ENCODE measurements around the gene ATP1A4. TPM values are rescaled to one million over a fixed set of nuclear protein-coding genes. Genes with fewer than 3 reads are reported as not detected.

Gene ATP1A4
- total and polyA plus RNA-seq, 2 of the 8 experiments (the other 6 are each of a cell fraction or from before 2014, with no cell fraction given), result 0.48 to 0.61 TPM

DNA sequence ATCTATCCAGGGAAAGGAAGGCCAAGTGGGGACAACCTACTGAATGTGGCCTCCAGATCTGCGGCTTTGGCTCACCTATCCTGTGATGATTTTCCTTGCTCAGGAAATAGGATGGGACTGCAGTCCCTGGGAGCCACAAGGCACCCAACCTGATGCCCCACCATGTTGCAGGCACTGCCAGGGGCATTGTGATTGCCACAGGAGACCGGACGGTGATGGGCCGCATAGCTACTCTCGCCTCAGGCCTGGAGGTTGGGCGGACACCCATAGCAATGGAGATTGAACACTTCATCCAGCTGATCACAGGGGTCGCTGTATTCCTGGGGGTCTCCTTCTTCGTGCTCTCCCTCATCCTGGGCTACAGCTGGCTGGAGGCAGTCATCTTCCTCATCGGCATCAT, 24.0 kb upstream of the ATP1A4 start:
- H4K20me1 ChIP-seq (replicated peaks in 1 of 2; ENCODE audit: control insufficient read depth in 1 of 2, insufficient read depth in 2 of 2, low read length in 2 of 2), result no peaks in the 10 kb centered on the region
- peaks cover 3% of the 10 kb centered on the region; the same call in 1 of the 2 replicates for H3K79me1 ChIP-seq (ENCODE audit: low read depth, low read length)
- H2BK20ac ChIP-seq (ENCODE audit: low read length), result no peak overlapping the region
- H3K23ac ChIP-seq (ENCODE audit: insufficient read length), result no peak overlapping the region
- no peak overlapping the region for H3K27ac ChIP-seq (ENCODE audit: low read depth, low read length)
- no peak overlapping the region for H2BK5ac ChIP-seq (ENCODE audit: low read depth, low read length)
- POLR2A ChIA-PET (ENCODE audit: partially characterized antibody), result interaction anchor here (1.0 to 8.1 kb wide), 4 partner anchors 9 to 25 kb away, joined by 3 to 56 read pairs (median 4); no protein-coding TSS in a partner anchor
- CTCF ChIA-PET (ENCODE audit: partially characterized antibody), result interaction anchor here (1.3 to 13.8 kb wide), 11 partner anchors 14 to 164 kb away, joined by 3 to 141 read pairs (median 7); partner anchors contain the start of gene ATP1A2
- H2BK12ac ChIP-seq (ENCODE audit: low read depth, low read length), result no peak overlapping the region
- H2AFZ ChIP-seq (ENCODE audit: low read length), result no peak overlapping the region
- FAIRE-seq, result no peak
- no peak overlapping the region for H3K4me2 ChIP-seq (ENCODE audit: insufficient read depth in 1 of 2, low read depth in 2 of 2, low read length in 2 of 2)
- no peak overlapping the region for H3K18ac ChIP-seq (ENCODE audit: extremely low read depth, low read length)
- no peak overlapping the region for H3K9ac ChIP-seq (replicated peaks in 1 of 4; ENCODE audit: extremely low read depth in 1 of 4, low read depth in 3 of 4, low read length in 3 of 4)
- H3K79me2 ChIP-seq (ENCODE audit: control insufficient read depth in 1 of 2, insufficient read depth in 2 of 2, low read length in 2 of 2), result no peaks in the 10 kb centered on the region
- no peak overlapping the region for H2BK15ac ChIP-seq (ENCODE audit: low read length)
- H3K14ac ChIP-seq (ENCODE audit: insufficient read length), result no peak overlapping the region
- H4K8ac ChIP-seq (ENCODE audit: extremely low read depth, insufficient read depth, low read length), result no peak overlapping the region
- H2BK120ac ChIP-seq (replicated peaks; ENCODE audit: low read depth, low read length), result no peak overlapping the region
- no peak overlapping the region for H2AK5ac ChIP-seq (ENCODE audit: low read depth, low read length)
- no peaks in the 10 kb centered on the region for H3K9me3 ChIP-seq (ENCODE audit: insufficient read depth in 2 of 2, low read depth in 1 of 2, low read length in 1 of 2)
- H4K5ac ChIP-seq (ENCODE audit: insufficient read length, low read depth, low read length), result no peak overlapping the region
- H3K4ac ChIP-seq (replicated peaks; ENCODE audit: insufficient read length, low read depth, low read length), result no peak overlapping the region
- 93% methylated on average over 9 of the region's 9 CpGs; no CpG with 5 or more reads in 1 of the 2 experiments for WGBS, 2 experiments (ENCODE audit: extremely low coverage in 1 of 2, insufficient coverage in 1 of 2, insufficient read length in 1 of 2, insufficient replicate concordance in 2 of 2, low coverage in 1 of 2, low lambda C conversion rate in 2 of 2, missing lambda C conversion rate in 1 of 2)
- no peak overlapping the region for H3K4me3 ChIP-seq (ENCODE audit: extremely low read depth in 1 of 4, insufficient read depth in 2 of 4, low read depth in 3 of 4, low read length in 4 of 4)
- H4K91ac ChIP-seq (replicated peaks; ENCODE audit: insufficient read length, low read length), result no peak overlapping the region
- no peaks in the 10 kb centered on the region for H3K27me3 ChIP-seq (replicated peaks in 1 of 4; ENCODE audit: control insufficient read depth in 3 of 4, extremely low read depth in 1 of 4, insufficient read depth in 3 of 4, low read length in 3 of 4)
- DNase-seq (ENCODE audit: low read depth in 1 of 2, low spot score in 2 of 2), result no peak
- no peaks in the 10 kb centered on the region for H3K23me2 ChIP-seq (ENCODE audit: low read depth, low read length)
- H3K56ac ChIP-seq (replicated peaks; ENCODE audit: insufficient read length, low read depth, low read length), result no peak overlapping the region
- H3K36me3 ChIP-seq (ENCODE audit: control insufficient read depth in 2 of 4, insufficient read depth in 4 of 4, low read length in 3 of 4), result peaks cover 12 to 67% (median 57%) of the 10 kb centered on the region in 4 experiments; a peak in 7 of 8 replicates
- H3K4me1 ChIP-seq (replicated peaks in 1 of 4; ENCODE audit: control insufficient read depth in 3 of 4, insufficient read depth in 4 of 4, low read length in 3 of 4), result peaks cover 0 to 6% (median 0%) of the 10 kb centered on the region in 4 experiments; a peak in 2 of 7 replicates
- TF ChIP-seq FOSL1 (IDR thresholded peaks at IDR 0.05; ENCODE audit: insufficient read depth, low read depth, low read length) (no peak), GABPA (IDR thresholded peaks at IDR 0.05; ENCODE audit: borderline replicate concordance, insufficient read depth, low read length) (no peak), CREB1 (IDR thresholded peaks at IDR 0.05) (no peak), SUZ12 (IDR thresholded peaks at IDR 0.05; ENCODE audit: low read length) (no peak), HDAC6 (IDR thresholded peaks at IDR 0.05; ENCODE audit: low read depth, low read length) (no peak), BCL11A (IDR thresholded peaks at IDR 0.05; ENCODE audit: low read depth in 2 of 2, low read length in 2 of 2) (no peak), GTF2F1 (IDR thresholded peaks at IDR 0.05; ENCODE audit: borderline replicate concordance, low read depth, low read length) (no peak)
- TF ChIP-seq, protein P1, sequence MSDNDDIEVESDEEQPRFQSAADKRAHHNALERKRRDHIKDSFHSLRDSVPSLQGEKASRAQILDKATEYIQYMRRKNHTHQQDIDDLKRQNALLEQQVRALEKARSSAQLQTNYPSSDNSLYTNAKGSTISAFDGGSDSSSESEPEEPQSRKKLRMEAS (IDR thresholded peaks at IDR 0.05), result no peak
